Measurements from ENCODE around the gene PLPP1. TPM values are rescaled to one million over a fixed set of nuclear protein-coding genes. Genes with fewer than 3 reads are reported as not detected.

The PLPP1 gene
- total RNA-seq, 1 donor, result 7.2 TPM

- Histone ChIP-seq H3K9me3 (ENCODE audit: low read depth, low read length) (no peaks in the 10 kb centered on the region), H3K27me3 (ENCODE audit: insufficient read depth, low read length) (no peaks in the 10 kb centered on the region), H3K4me3 (ENCODE audit: low read length) (no peak overlapping the region), H3K4me1 (ENCODE audit: insufficient read depth, low read length) (no peaks in the 10 kb centered on the region)
Observed at GRCh38 chr5:55392669-55393068, 142.1 kb downstream of the PLPP1 start.

- H3K4me1 ChIP-seq (ENCODE audit: insufficient read depth, low read length), result no peaks in the 10 kb centered on the region
- H3K9me3 ChIP-seq (ENCODE audit: low read depth, low read length), result no peaks in the 10 kb centered on the region
- H3K27me3 ChIP-seq (ENCODE audit: insufficient read depth, low read length), result no peaks in the 10 kb centered on the region
- no peak overlapping the region for H3K4me3 ChIP-seq (ENCODE audit: low read length)
Observed at GRCh38 chr5:55391707-55392106, 143.1 kb downstream of the PLPP1 start.

- Histone ChIP-seq H3K4me3 (ENCODE audit: low read length) (no peak overlapping the region), H3K9me3 (ENCODE audit: low read depth, low read length) (peaks cover 12% of the 10 kb centered on the region), H3K4me1 (ENCODE audit: insufficient read depth, low read length) (no peaks in the 10 kb centered on the region), H3K27me3 (ENCODE audit: insufficient read depth, low read length) (no peaks in the 10 kb centered on the region)
Observed at GRCh38 chr5:55387865-55388264, 146.9 kb downstream of the PLPP1 start.

- H3K4me3 ChIP-seq (ENCODE audit: low read length), result no peak overlapping the region
- no peaks in the 10 kb centered on the region for H3K4me1 ChIP-seq (ENCODE audit: insufficient read depth, low read length)
- peaks cover 16% of the 10 kb centered on the region for H3K9me3 ChIP-seq (ENCODE audit: low read depth, low read length)
- no peaks in the 10 kb centered on the region for H3K27me3 ChIP-seq (ENCODE audit: insufficient read depth, low read length)
Observed at GRCh38 chr5:55386356-55386755, 148.4 kb downstream of the PLPP1 start.

- peaks cover 16% of the 10 kb centered on the region for H3K9me3 ChIP-seq (ENCODE audit: low read depth, low read length)
- no peaks in the 10 kb centered on the region for H3K27me3 ChIP-seq (ENCODE audit: insufficient read depth, low read length)
- H3K4me3 ChIP-seq (ENCODE audit: low read length), result no peak overlapping the region
- H3K4me1 ChIP-seq (ENCODE audit: insufficient read depth, low read length), result no peaks in the 10 kb centered on the region
Observed at GRCh38 chr5:55385846-55386245, 148.9 kb downstream of the PLPP1 start.

- peaks cover 16% of the 10 kb centered on the region for H3K9me3 ChIP-seq (ENCODE audit: low read depth, low read length)
Observed at GRCh38 chr5:55385227-55385626, 149.5 kb downstream of the PLPP1 start.

GRCh38 chr5:55384072-55384471, 150.7 kb downstream of the PLPP1 start:
- no peaks in the 10 kb centered on the region for H3K4me1 ChIP-seq (ENCODE audit: insufficient read depth, low read length)
- H3K9me3 ChIP-seq (ENCODE audit: low read depth, low read length), result peaks cover 16% of the 10 kb centered on the region
- no peak overlapping the region for H3K4me3 ChIP-seq (ENCODE audit: low read length)
- H3K27me3 ChIP-seq (ENCODE audit: insufficient read depth, low read length), result no peaks in the 10 kb centered on the region

More at GRCh38 chr5:55385227-55385626, 149.5 kb downstream of the PLPP1 start:
- Histone ChIP-seq H3K27me3 (ENCODE audit: insufficient read depth, low read length) (no peaks in the 10 kb centered on the region), H3K4me3 (ENCODE audit: low read length) (no peak overlapping the region), H3K4me1 (ENCODE audit: insufficient read depth, low read length) (no peaks in the 10 kb centered on the region)

- Histone ChIP-seq H3K4me1 (ENCODE audit: insufficient read depth, low read length) (no peaks in the 10 kb centered on the region), H3K4me3 (ENCODE audit: low read length) (no peak overlapping the region), H3K9me3 (ENCODE audit: low read depth, low read length) (peaks cover 16% of the 10 kb centered on the region), H3K27me3 (ENCODE audit: insufficient read depth, low read length) (no peaks in the 10 kb centered on the region)
Observed at GRCh38 chr5:55383254-55383653, 151.5 kb downstream of the PLPP1 start.

- no peaks in the 10 kb centered on the region for H3K4me1 ChIP-seq (ENCODE audit: insufficient read depth, low read length)
- H3K4me3 ChIP-seq (ENCODE audit: low read length), result no peak overlapping the region
- peaks cover 3% of the 10 kb centered on the region for H3K9me3 ChIP-seq (ENCODE audit: low read depth, low read length)
- H3K27me3 ChIP-seq (ENCODE audit: insufficient read depth, low read length), result no peaks in the 10 kb centered on the region
Observed at GRCh38 chr5:55377810-55378209, 157.0 kb downstream of the PLPP1 start.

Other genes with a start within 250 kb of the PLPP1 start
- 23.6 TPM for gene DHX29, start 227.3 kb downstream of the PLPP1 start, total RNA-seq
- 142 TPM for gene MTREX, start 227.0 kb downstream of the PLPP1 start, total RNA-seq
- 20.4 TPM for gene SLC38A9, start 177.4 kb upstream of the PLPP1 start, total RNA-seq
- not detected for gene DDX4, start 203.1 kb upstream of the PLPP1 start, total RNA-seq